CD4-positive, alpha-beta T cell (primary cell): Measurements from ENCODE around the gene PLTP. TPM values are rescaled to one million over a fixed set of nuclear protein-coding genes. Genes with fewer than 3 reads are reported as not detected.

Experiments
- ATAC-seq: fragments of 200-7000 bp; cut with Tn5 transposase; one replicate; pipeline ENCODE4 v1.10.0; 2022; ENCODE audit warnings: mild to moderate bottlenecking; ENCODE audit not compliant: poor library complexity
- CTCF ChIA-PET: fragments of 350-600 bp; sonication (Branson Sonifier 250); formaldehyde crosslinking; loops from one replicate; lab custom pipeline; 2021; ENCODE audit warnings: antibody characterized with exemption, inconsistent platforms; lab: Charles Lee
- POLR2A ChIA-PET: fragments of 350-600 bp; sonication (Branson Sonifier 250); formaldehyde crosslinking; loops from one replicate; lab custom pipeline; 2021; ENCODE audit warnings: antibody characterized with exemption, inconsistent platforms; lab: Charles Lee
- DNase-seq, 14 experiments: peaks; one replicate each; pipeline ENCODE4 v3.0.0-alpha.2; 2013 to 2020; ENCODE audit warnings: mixed read lengths in 2 of 14
- H3K27ac ChIP-seq, 2 donors: one replicate each; pipeline versions ENCODE4 v1.5.1 to v1.7.0; 2013; ENCODE audit warnings: low read length in 2 of 2, low read depth in 1 of 2, mild to moderate bottlenecking in 1 of 2
- H3K27me3 ChIP-seq, 2 experiments: 1 replicate in 1 of 2; 2 replicates in 1 of 2; pipeline versions ENCODE4 v1.6.1 to v1.7.0; 2013; ENCODE audit warnings: low read length in 2 of 2, control low read depth in 1 of 2, mild to moderate bottlenecking in 1 of 2, moderate library complexity in 1 of 2; ENCODE audit not compliant: insufficient read depth in 2 of 2, control insufficient read depth in 1 of 2
- H3K36me3 ChIP-seq: one replicate; pipeline ENCODE4 v1.6.1; 2013; ENCODE audit warnings: low read length, control low read depth; ENCODE audit not compliant: insufficient read depth
- H3K4me1 ChIP-seq: one replicate; pipeline ENCODE4 v1.6.1; 2013; ENCODE audit warnings: low read length, control low read depth; ENCODE audit not compliant: insufficient read depth
- H3K4me3 ChIP-seq: one replicate; pipeline ENCODE4 v1.5.1; 2013; ENCODE audit warnings: mild to moderate bottlenecking, low read length, moderate library complexity
- H3K9me3 ChIP-seq, 2 experiments: 1 replicate in 1 of 2; 2 replicates in 1 of 2; pipeline versions ENCODE4 v1.6.1 to v1.7.0; 2013; ENCODE audit warnings: low read length in 2 of 2, mild to moderate bottlenecking in 2 of 2, control low read depth in 1 of 2, moderate library complexity in 1 of 2; ENCODE audit not compliant: control insufficient read depth in 1 of 2, insufficient read depth in 1 of 2
- H3K27ac Mint-ChIP-seq: one replicate; pipeline ENCODE4 v1.8.0; 2020; ENCODE audit warnings: mixed read lengths
- H3K27me3 Mint-ChIP-seq: one replicate; pipeline ENCODE4 v1.8.0; 2021; ENCODE audit warnings: mixed read lengths
- H3K36me3 Mint-ChIP-seq: one replicate; pipeline ENCODE4 v1.8.0; 2021; ENCODE audit warnings: low read depth, mixed read lengths
- H3K4me1 Mint-ChIP-seq: one replicate; pipeline ENCODE4 v1.8.0; 2021; ENCODE audit warnings: low read depth, mixed read lengths
- H3K4me3 Mint-ChIP-seq: one replicate; pipeline ENCODE4 v1.8.0; 2020; ENCODE audit warnings: mild to moderate bottlenecking, mixed read lengths
- H3K9me3 Mint-ChIP-seq: one replicate; pipeline ENCODE4 v1.8.0; 2020; ENCODE audit warnings: mixed read lengths
- intact Hi-C, 2 experiments: fragments of 100-400 bp; cut with DNase I in 1 of 2; cut with micrococcal nuclease in 1 of 2; formaldehyde crosslinking; loops; one replicate each; pipeline versions ENCODE4 v1.15.1 to v1.9.0; 2023 to 2025; cut with DNase I, micrococcal nuclease
- total RNA-seq, 174 experiments: library from RNA in 2 of 174; stranded (reverse) in 2 of 174; gene quantifications; one replicate each; pipeline ENCODE4 v1.2.3 and lab custom pipeline; 2021 to 2026
- TF ChIP-seq, protein P1 (sequence below): fragments of 200-600 bp; IDR thresholded peaks from one replicate; pipeline ENCODE4 v1.8.0; 2022; ENCODE audit warnings: antibody characterized with exemption, mild to moderate bottlenecking

PLTP gene
- total RNA-seq, 2 experiments from 2014 or later: not detected

DNA sequence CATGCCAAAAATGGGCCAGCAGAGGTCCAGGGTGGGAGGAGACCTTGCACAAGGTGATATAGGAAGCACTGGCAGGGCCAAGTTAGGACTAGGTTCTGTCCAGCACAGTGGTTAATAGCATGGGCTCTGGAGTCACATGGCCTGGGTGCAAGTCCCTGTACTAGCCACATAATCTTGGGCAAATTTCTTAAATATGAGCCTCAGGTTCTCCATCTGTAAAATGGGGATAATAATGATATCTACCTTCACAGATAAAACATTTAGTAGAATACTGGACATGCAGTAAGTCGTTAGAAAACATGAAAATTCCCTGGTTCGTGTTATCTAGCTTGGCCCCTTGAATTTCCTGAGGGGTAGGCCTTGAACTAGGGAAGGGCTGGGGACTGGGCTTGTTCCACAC, 14.7 kb downstream of the PLTP start:
- CTCF ChIA-PET: no interaction called here
- no peaks in the 10 kb centered on the region for H3K9me3 Mint-ChIP-seq

DNA sequence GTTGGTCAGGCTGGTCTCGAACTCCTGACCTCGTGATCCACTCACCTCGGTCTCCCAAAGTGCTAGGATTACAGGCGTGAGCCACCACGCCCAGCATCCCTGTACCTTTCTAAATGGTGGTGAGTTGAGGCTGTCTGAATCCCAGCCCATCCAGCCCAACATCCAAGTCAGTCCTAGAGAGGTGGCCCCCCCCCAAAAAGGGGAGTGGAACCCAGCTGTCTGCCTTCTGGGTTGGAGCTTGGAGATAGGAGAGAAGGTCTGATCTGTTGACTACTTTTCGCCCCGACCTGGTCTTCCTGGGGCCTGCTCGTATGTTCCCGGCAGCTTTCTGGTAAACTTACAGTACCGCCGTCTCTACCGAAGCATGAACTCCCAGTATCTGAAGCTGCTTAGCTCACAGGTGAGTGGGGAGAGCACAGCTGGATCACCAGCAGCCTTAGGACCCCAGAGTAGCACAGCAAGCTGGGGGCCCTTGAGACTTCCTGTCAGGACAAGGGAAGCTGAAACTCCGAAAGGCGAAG, 15.3 kb downstream of the PLTP start:
- H3K27ac Mint-ChIP-seq: no peak overlapping the region

More for the DNA sequence above, 14.7 kb downstream of the PLTP start:
- POLR2A ChIA-PET: no interaction called here
- Histone ChIP-seq H3K4me3 (no peak overlapping the region), H3K27ac (no peak overlapping the region), H3K27me3 (no peaks in the 10 kb centered on the region), H3K4me1 (peaks cover 28% of the 10 kb centered on the region), H3K36me3 (peaks cover 54% of the 10 kb centered on the region), H3K9me3 (no peaks in the 10 kb centered on the region)
- intact Hi-C loops: no loop called here
- no peak for DNase-seq
- H3K4me1 Mint-ChIP-seq: peaks cover 15% of the 10 kb centered on the region
- H3K27ac Mint-ChIP-seq: no peak overlapping the region
- peaks cover 38% of the 10 kb centered on the region for H3K36me3 Mint-ChIP-seq
- TF ChIP-seq, protein P1, sequence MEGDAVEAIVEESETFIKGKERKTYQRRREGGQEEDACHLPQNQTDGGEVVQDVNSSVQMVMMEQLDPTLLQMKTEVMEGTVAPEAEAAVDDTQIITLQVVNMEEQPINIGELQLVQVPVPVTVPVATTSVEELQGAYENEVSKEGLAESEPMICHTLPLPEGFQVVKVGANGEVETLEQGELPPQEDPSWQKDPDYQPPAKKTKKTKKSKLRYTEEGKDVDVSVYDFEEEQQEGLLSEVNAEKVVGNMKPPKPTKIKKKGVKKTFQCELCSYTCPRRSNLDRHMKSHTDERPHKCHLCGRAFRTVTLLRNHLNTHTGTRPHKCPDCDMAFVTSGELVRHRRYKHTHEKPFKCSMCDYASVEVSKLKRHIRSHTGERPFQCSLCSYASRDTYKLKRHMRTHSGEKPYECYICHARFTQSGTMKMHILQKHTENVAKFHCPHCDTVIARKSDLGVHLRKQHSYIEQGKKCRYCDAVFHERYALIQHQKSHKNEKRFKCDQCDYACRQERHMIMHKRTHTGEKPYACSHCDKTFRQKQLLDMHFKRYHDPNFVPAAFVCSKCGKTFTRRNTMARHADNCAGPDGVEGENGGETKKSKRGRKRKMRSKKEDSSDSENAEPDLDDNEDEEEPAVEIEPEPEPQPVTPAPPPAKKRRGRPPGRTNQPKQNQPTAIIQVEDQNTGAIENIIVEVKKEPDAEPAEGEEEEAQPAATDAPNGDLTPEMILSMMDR: no peak
- H3K27me3 Mint-ChIP-seq: no peaks in the 10 kb centered on the region
- no peak for ATAC-seq
- no peak overlapping the region for H3K4me3 Mint-ChIP-seq

DNA sequence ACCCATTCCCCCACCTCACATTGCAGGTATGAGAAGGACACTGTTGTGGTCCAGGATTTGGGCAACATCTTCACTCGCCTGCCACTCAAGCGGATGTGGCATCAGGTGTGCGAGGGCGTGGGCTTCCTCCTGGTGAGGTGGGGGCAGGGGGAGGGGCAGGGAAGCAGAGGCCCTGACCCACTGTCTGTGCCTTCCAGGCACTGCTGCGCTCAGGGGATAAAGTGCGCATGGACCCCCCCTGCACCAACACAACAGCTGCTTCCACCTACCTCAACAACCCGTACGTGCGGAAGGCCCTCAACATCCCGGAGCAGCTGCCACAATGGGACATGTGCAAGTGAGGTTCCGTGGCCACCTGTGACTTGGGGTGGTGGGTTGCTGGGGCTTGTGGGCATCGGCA, 17.2 kb downstream of the PLTP start:
- peaks cover 35% of the 10 kb centered on the region for H3K4me1 Mint-ChIP-seq
- peak in 1 of 14 experiments; percentile 36 for DNase-seq
- ChIA-PET CTCF (no interaction called here), POLR2A (interaction anchor here (8.2 kb wide), 1 partner anchor 40 kb away, joined by 105 read pairs; the partner anchor contains the start of gene PCIF1)
- H3K9me3 Mint-ChIP-seq: no peaks in the 10 kb centered on the region
- H3K4me1 ChIP-seq: peaks cover 51% of the 10 kb centered on the region
- H3K36me3 ChIP-seq: peaks cover 54% of the 10 kb centered on the region
- H3K4me3 Mint-ChIP-seq: no peak overlapping the region
- H3K36me3 Mint-ChIP-seq: peaks cover 50% of the 10 kb centered on the region
- H3K9me3 ChIP-seq: no peaks in the 10 kb centered on the region
- H3K27me3 ChIP-seq: no peaks in the 10 kb centered on the region
- no peaks in the 10 kb centered on the region for H3K27me3 Mint-ChIP-seq
- TF ChIP-seq, protein P1: no peak
- H3K27ac ChIP-seq: no peak overlapping the region
- H3K27ac Mint-ChIP-seq: no peak overlapping the region
- no peak overlapping the region for H3K4me3 ChIP-seq
- no peak for ATAC-seq
- intact Hi-C loops: loop anchor here (5.0 kb wide), 2 partner anchors 37 to 82 kb away; partner anchors contain the start of genes ACOT8 (in 1 of the 2), UBE2C (in 1 of the 2) and ZSWIM3 (in 1 of the 2)

More for the DNA sequence above, 15.3 kb downstream of the PLTP start:
- TF ChIP-seq, protein P1: no peak
- Mint-ChIP-seq H3K36me3 (peaks cover 38% of the 10 kb centered on the region), H3K4me1 (peaks cover 21% of the 10 kb centered on the region), H3K9me3 (no peaks in the 10 kb centered on the region), H3K27me3 (no peaks in the 10 kb centered on the region), H3K4me3 (no peak overlapping the region)
- POLR2A ChIA-PET: no interaction called here
- Histone ChIP-seq H3K9me3 (no peaks in the 10 kb centered on the region), H3K27ac (no peak overlapping the region), H3K4me1 (peaks cover 34% of the 10 kb centered on the region), H3K36me3 (peaks cover 54% of the 10 kb centered on the region), H3K4me3 (no peak overlapping the region), H3K27me3 (no peaks in the 10 kb centered on the region)
- CTCF ChIA-PET: no interaction called here
- intact Hi-C loops: no loop called here
- DNase-seq (no peak), ATAC-seq (no peak)
